ENCODE data around the gene TRMT44.
"Not testable (repeated sequence)": the region's sequence is repeated elsewhere in the genome, so short reads cannot be mapped to it uniquely, and the experiment has no call there.

TRMT44 gene

GRCh38 chr4:8513080-8513479, 72.5 kb downstream of the TRMT44 start:
- DNase-seq (ENCODE audit: low read depth) = not testable (repeated sequence)

GRCh38 chr4:8513931-8514330, 73.4 kb downstream of the TRMT44 start:
- no peak for DNase-seq (ENCODE audit: low read depth)

GRCh38 chr4:8514391-8514790, 73.8 kb downstream of the TRMT44 start:
- DNase-seq (ENCODE audit: low read depth) = no peak

GRCh38 chr4:8515316-8516060, 74.9 kb downstream of the TRMT44 start:
- DNase-seq (ENCODE audit: low read depth) = no peak

- DNase-seq (ENCODE audit: low read depth) = no peak
Observed at GRCh38 chr4:8516061-8516573, 75.5 kb downstream of the TRMT44 start.

- DNase-seq (ENCODE audit: low read depth) = no peak
Observed at GRCh38 chr4:8516996-8517550, 76.5 kb downstream of the TRMT44 start.

- DNase-seq (ENCODE audit: low read depth) = no peak
Observed at GRCh38 chr4:8517946-8518345, 77.4 kb downstream of the TRMT44 start.

- DNase-seq (ENCODE audit: low read depth) = no peak
Observed at GRCh38 chr4:8522160-8523120, 81.9 kb downstream of the TRMT44 start.

GRCh38 chr4:8523175-8523574, 82.6 kb downstream of the TRMT44 start:
- DNase-seq (ENCODE audit: low read depth) = no peak

- no peak for DNase-seq (ENCODE audit: low read depth)
Observed at GRCh38 chr4:8523766-8524165, 83.2 kb downstream of the TRMT44 start.

GRCh38 chr4:8524595-8525382, 84.2 kb downstream of the TRMT44 start:
- no peak for DNase-seq (ENCODE audit: low read depth)

GRCh38 chr4:8525383-8526120, 85.0 kb downstream of the TRMT44 start:
- DNase-seq (ENCODE audit: low read depth) = no peak

Measured in stimulated activated CD8-positive, alpha-beta memory T cell treated with anti-CD3 and anti-CD28 coated beads, Interleukin-15, amount 100 ng/mL, for 24 hours (primary cell).